Pancreas (tissue), 10 donors: ENCODE results near the gene CILP. TPM values are rescaled to one million over a fixed set of nuclear protein-coding genes. Genes with fewer than 3 reads are reported as not detected.

Experiments used
- ATAC-seq, 4 donors: fragments of 200-7000 bp; cut with Tn5 transposase; one replicate each; pipeline versions ENCODE4 v1.8.0 to v1.9.1; 2020; ENCODE audit warnings: mild to moderate bottlenecking in 4 of 4, moderate library complexity in 4 of 4
- DNase-seq, 6 donors: peaks; one replicate each; pipeline ENCODE4 v3.0.0-alpha.2; 2020
- FAIRE-seq: peaks from 2 replicates; lab custom pipeline; 2012; peaks lifted over from hg19 to GRCh38; lab: Jason Lieb, UNC
- H3K27ac ChIP-seq, 4 donors: fragments of 200-600 bp; sonication (generic); 1 replicate in 3 of 4; 2 replicates in 1 of 4; pipeline versions ENCODE4 v1.5.0 to v1.8.0; 2020
- H3K27me3 ChIP-seq, 4 donors: fragments of 200-600 bp; one replicate each; pipeline ENCODE4 v1.8.0; 2021
- H3K36me3 ChIP-seq, 3 donors: fragments of 200-600 bp; sonication (generic) in 1 of 3; one replicate each; pipeline versions ENCODE4 v1.5.0 to v1.8.0; 2020 to 2021
- H3K4me1 ChIP-seq, 3 donors: fragments of 200-600 bp; one replicate each; pipeline ENCODE4 v1.8.0; 2021
- H3K4me3 ChIP-seq, 4 donors: fragments of 200-600 bp; sonication (generic) in 2 of 4; one replicate each; pipeline versions ENCODE4 v1.5.0 to v1.8.0; 2020 to 2021
- H3K9me3 ChIP-seq, 4 donors: fragments of 200-600 bp; one replicate each; pipeline ENCODE4 v1.8.0; 2021
- WGBS, 2 donors: extraction: QIAGEN DNeasy Blood & Tissue Kit; methylation state at CpG; one replicate each; pipeline ENCODE4 v1.1.7; 2013; 5-methylcytosine and 5-hydroxymethylcytosine counted together
- intact Hi-C, 3 donors: fragments of 100-400 bp; cut with DNase I; formaldehyde crosslinking; loops; one replicate each; pipeline versions ENCODE4 v1.11.1 to v1.14.2; 2022
- polyA plus RNA-seq, 2 donors: library from polyadenylated mRNA; stranded (reverse); fragments of 200-250 nt; gene quantifications; one replicate each; pipeline ENCODE4 v1.2.3, GENCODE V29; 2013
- total RNA-seq, 6 donors: library from RNA; stranded (reverse); fragmentation: NEBNext Ultra II Directional in 4 of 6; extraction: Animal tissue kit (Norgen Biotek cat#: 25700) in 4 of 6; gene quantifications; one replicate each; pipeline versions ENCODE4 v1.2.1 to v1.2.4, GENCODE V29; 2021 to 2023
- TF ChIP-seq, protein P1 (sequence below), 4 donors: fragments of 200-600 bp; sonication (generic) in 3 of 4; IDR thresholded peaks; one replicate each; pipeline versions ENCODE4 v1.5.0 to v1.8.0; 2021; ENCODE audit warnings: antibody characterized with exemption in 4 of 4
- donor health status: healthy with polysubstance abuse.
- donor health status: DM: no; HTN: no; CAD: no; lungs with moderate emphysema.
- donor health status: DM: no; HTN: no; CAD: no.
- donor health status: control.
- donor health status: control.
- donor health status: Bipolar disorder and iron deficiency.
- donor health status: DM: yes; HTN: yes; CAD: no.
- donor health status: DM: no; HTN: no; CAD: no.
- donor health status: DM: no; HTN: no; CAD: no.
- donor health status: DM: yes; HTN: yes; CAD: no.

The CILP gene
- total and polyA plus RNA-seq, 8 donors: 0.28 to 20.7 (median 1.1) TPM

- H3K27ac ChIP-seq: no peak overlapping the region
- no peaks in the 10 kb centered on the region for H3K4me1 ChIP-seq
- TF ChIP-seq, protein P1, sequence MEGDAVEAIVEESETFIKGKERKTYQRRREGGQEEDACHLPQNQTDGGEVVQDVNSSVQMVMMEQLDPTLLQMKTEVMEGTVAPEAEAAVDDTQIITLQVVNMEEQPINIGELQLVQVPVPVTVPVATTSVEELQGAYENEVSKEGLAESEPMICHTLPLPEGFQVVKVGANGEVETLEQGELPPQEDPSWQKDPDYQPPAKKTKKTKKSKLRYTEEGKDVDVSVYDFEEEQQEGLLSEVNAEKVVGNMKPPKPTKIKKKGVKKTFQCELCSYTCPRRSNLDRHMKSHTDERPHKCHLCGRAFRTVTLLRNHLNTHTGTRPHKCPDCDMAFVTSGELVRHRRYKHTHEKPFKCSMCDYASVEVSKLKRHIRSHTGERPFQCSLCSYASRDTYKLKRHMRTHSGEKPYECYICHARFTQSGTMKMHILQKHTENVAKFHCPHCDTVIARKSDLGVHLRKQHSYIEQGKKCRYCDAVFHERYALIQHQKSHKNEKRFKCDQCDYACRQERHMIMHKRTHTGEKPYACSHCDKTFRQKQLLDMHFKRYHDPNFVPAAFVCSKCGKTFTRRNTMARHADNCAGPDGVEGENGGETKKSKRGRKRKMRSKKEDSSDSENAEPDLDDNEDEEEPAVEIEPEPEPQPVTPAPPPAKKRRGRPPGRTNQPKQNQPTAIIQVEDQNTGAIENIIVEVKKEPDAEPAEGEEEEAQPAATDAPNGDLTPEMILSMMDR (IDR thresholded peaks at IDR 0.05): no peak
- DNase-seq (no peak), FAIRE-seq (no peak), ATAC-seq (no peak)
- no peak overlapping the region for H3K4me3 ChIP-seq
- WGBS, 2 donors: 60 to 71% methylated on average over 2 of the region's 2 CpGs
- no peaks in the 10 kb centered on the region for H3K36me3 ChIP-seq
- intact Hi-C loops: no loop called here
- no peaks in the 10 kb centered on the region for H3K9me3 ChIP-seq
- H3K27me3 ChIP-seq: no peaks in the 10 kb centered on the region
Observed at GRCh38 chr15:65213241-65213640, 2.0 kb upstream of the CILP start.

DNA sequence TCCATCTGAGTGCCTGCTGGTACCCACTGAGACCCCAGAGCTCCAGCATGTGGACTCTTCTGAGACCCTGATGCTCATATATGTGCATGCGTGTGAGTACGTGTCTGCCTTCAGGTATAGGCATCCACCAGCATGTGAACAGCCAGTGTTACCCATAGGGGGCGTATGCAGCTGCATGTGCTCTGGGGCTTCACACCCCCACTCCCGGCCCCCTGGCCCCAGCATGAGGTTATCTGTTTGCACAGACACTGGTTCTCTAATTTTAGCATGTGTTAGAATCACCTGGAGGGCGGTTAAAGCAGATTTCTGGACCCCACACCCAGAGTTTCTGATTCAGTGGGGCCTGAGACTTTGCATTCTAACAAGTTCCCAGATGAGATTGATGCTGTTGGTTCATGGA lies 824 bp upstream of the CILP start:
- H3K9me3 ChIP-seq: no peaks in the 10 kb centered on the region
- DNase-seq (no peak), FAIRE-seq (no peak), ATAC-seq (peak in 1 of 4 donors; percentile 45)
- H3K27ac ChIP-seq: no peak overlapping the region
- 45 to 54% methylated on average over 5 of the region's 5 CpGs for WGBS, 2 donors
- no peak overlapping the region for H3K4me3 ChIP-seq
- intact Hi-C loops: no loop called here
- no peaks in the 10 kb centered on the region for H3K27me3 ChIP-seq
- H3K4me1 ChIP-seq: no peaks in the 10 kb centered on the region
- TF ChIP-seq, protein P1 (IDR thresholded peaks at IDR 0.05): peak in 2 of 4 donors; percentile 11 to 15
- H3K36me3 ChIP-seq: no peaks in the 10 kb centered on the region

DNA sequence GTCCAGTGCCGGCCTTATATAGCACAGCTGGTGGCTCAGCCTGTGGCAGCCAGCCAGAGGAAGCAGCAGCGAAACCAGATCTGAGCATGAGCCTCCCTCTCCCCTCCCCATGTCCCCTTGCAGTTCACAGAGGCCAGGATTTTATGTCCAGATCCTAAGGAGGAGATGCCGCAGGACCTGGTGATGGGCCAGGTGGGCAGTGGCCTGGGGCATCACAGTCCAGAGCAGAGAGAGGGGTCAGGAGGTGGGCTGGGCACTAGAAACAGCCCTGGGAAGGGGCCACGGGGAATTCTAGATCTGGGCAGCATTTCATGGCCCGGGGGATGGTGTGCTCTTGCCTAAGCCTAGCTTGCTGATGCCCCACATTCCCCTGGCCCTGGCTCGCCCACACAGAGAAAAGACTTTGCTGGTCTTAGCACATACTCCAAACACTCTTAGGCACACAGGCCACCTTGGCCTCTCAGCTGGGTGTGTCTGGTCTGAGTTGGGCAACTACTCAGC lies 259 bp upstream of the CILP start:
- H3K36me3 ChIP-seq: no peaks in the 10 kb centered on the region

DNA sequence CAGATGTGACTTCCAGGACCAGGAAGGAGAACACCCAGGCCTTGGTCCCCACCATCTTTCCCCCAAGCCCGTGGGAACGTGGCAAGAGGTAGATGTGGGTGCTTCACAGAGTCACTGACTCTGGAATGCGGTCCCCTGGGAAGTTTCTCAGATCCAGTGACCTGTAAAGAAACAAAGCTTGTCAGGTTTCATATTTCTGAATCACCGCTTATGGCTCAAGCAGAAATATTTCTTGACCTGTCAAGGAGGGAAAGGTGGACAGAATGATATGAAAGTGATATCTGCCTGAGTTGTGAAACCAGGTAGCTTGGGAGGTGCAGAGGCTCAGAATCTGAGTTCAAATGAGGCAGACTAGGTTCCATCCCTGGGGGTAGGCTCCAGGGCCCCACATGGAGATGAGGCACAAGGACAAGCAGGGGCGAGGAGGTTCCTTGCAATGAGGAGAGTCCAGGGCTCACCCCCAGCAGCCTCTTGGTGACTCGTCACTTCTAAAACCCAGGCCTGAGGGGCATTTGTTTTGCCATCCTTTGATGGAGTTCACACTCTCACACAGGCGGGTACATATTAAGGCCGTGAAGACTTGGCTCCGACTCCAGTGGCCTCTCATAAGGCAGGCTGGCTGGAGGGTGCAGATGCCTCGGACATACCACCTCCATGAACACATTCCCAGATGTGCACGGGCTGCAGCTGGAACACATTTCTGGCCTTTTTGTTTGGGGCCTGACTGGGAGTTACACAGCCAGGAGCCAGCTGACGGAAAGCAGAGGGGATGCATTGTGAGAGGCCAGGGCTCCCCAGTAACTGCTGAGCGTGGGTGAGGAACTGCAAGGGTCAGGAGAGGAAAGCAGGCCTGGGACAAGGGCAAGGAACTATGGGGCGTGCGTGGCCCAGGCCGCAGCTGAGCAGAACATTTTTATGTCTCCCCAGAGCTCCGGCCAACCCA lies 1.3 kb downstream of the CILP start:
- Histone ChIP-seq H3K27me3 (no peaks in the 10 kb centered on the region), H3K9me3 (no peaks in the 10 kb centered on the region), H3K36me3 (no peaks in the 10 kb centered on the region), H3K4me1 (no peaks in the 10 kb centered on the region), H3K4me3 (no peak overlapping the region), H3K27ac (no peak overlapping the region)
- ATAC-seq: no peak
- TF ChIP-seq, protein P1 (IDR thresholded peaks at IDR 0.05): no peak
- no peak for DNase-seq
- WGBS, 2 donors: 69 to 72% methylated on average over 17 of the region's 17 CpGs
- intact Hi-C loops: no loop called here
- no peak for FAIRE-seq

More for the DNA sequence above, 259 bp upstream of the CILP start:
- FAIRE-seq: no peak
- no peak overlapping the region for H3K27ac ChIP-seq
- DNase-seq: no peak
- H3K9me3 ChIP-seq: no peaks in the 10 kb centered on the region
- WGBS, 2 donors: 56 to 59% methylated on average over 6 of the region's 6 CpGs
- intact Hi-C loops: no loop called here
- no peaks in the 10 kb centered on the region for H3K27me3 ChIP-seq
- H3K4me3 ChIP-seq: no peak overlapping the region
- ATAC-seq: peak in 2 of 4 donors; percentile 35 to 40
- no peaks in the 10 kb centered on the region for H3K4me1 ChIP-seq
- TF ChIP-seq, protein P1 (IDR thresholded peaks at IDR 0.05): no peak

- H3K4me3 ChIP-seq: no peak overlapping the region
- no peak for FAIRE-seq
- TF ChIP-seq, protein P1 (IDR thresholded peaks at IDR 0.05): no peak
- no peaks in the 10 kb centered on the region for H3K4me1 ChIP-seq
- H3K36me3 ChIP-seq: no peaks in the 10 kb centered on the region
- no peak overlapping the region for H3K27ac ChIP-seq
- ATAC-seq: no peak
- H3K27me3 ChIP-seq: no peaks in the 10 kb centered on the region
- intact Hi-C loops: no loop called here
- H3K9me3 ChIP-seq: no peaks in the 10 kb centered on the region
- DNase-seq: no peak
- WGBS, 2 donors: 93 to 96% methylated on average over 2 of the region's 2 CpGs
Observed at GRCh38 chr15:65208647-65209046, 2.6 kb downstream of the CILP start.
